Thyroid gland (tissue), 4 donors: ENCODE measurements around the gene KAT7. TPM values are rescaled to one million over a fixed set of nuclear protein-coding genes. Genes with fewer than 3 reads are reported as not detected.

ENCODE experiments used
- DNase-seq, 2 donors: peaks; one replicate each; pipeline ENCODE4 v3.0.0-alpha.2; 2019
- H3K27ac ChIP-seq, 3 donors: fragments of 200-600 bp; sonication (generic); 1 replicate in 2 of 3; 2 replicates in 1 of 3; pipeline ENCODE4 v1.5.1; 2016 to 2019; ENCODE audit warnings: mild to moderate bottlenecking in 1 of 3, moderate library complexity in 1 of 3
- H3K27me3 ChIP-seq: fragments of 200-600 bp; sonication (generic); one replicate; pipeline ENCODE4 v1.5.1; 2019
- H3K36me3 ChIP-seq, 2 donors: fragments of 200-600 bp; sonication (generic); one replicate each; pipeline ENCODE4 v1.5.1; 2016 to 2019
- H3K4me1 ChIP-seq, 2 donors: fragments of 200-600 bp; sonication (generic); one replicate each; pipeline ENCODE4 v1.5.1; 2017 to 2019
- H3K4me3 ChIP-seq, 3 donors: fragments of 200-600 bp; sonication (generic); replicated peaks in 1 of 3; 1 replicate in 2 of 3; 2 replicates in 1 of 3; pipeline ENCODE4 v1.5.1; 2016; ENCODE audit warnings: mild to moderate bottlenecking in 1 of 3
- H3K9me3 ChIP-seq: fragments of 200-600 bp; sonication (generic); one replicate; pipeline ENCODE4 v1.5.1; 2017
- POLR2A ChIP-seq, 2 donors: fragments of 450-650 bp; IDR thresholded peaks; one replicate each; pipeline ENCODE4 v1.6.1; 2017; ENCODE audit warnings: antibody characterized with exemption in 2 of 2, mild to moderate bottlenecking in 2 of 2, moderate library complexity in 1 of 2
- whole genome bisulfite sequencing, 2 donors: methylation state at CpG; one replicate each; pipeline ENCODE4 v1.1.5; 2017; 5-methylcytosine and 5-hydroxymethylcytosine counted together
- intact Hi-C: fragments of 100-400 bp; cut with DNase I; formaldehyde crosslinking; loops from one replicate; pipeline ENCODE4 v1.15.1; 2023
- total RNA-seq, 4 donors: library from RNA; depleted of rRNA; stranded (reverse); fragments of >200 nt; gene quantifications; one replicate each; pipeline ENCODE4 v1.2.3, GENCODE V29; 2016
- TF ChIP-seq, protein P1 (sequence below), 6 experiments: fragments of 200-600 bp in 3 of 6; fragments of 450-650 bp in 3 of 6; sonication (generic) in 3 of 6; IDR thresholded peaks; one replicate each; pipeline ENCODE4 v1.5.1; 2016 to 2019; ENCODE audit warnings: antibody characterized with exemption in 6 of 6, mild to moderate bottlenecking in 2 of 6, inconsistent platforms in 1 of 6, moderate library complexity in 1 of 6

Gene KAT7
- total RNA-seq, 4 donors from 2014 or later: 57.5 to 127 (median 76.1) TPM

DNA sequence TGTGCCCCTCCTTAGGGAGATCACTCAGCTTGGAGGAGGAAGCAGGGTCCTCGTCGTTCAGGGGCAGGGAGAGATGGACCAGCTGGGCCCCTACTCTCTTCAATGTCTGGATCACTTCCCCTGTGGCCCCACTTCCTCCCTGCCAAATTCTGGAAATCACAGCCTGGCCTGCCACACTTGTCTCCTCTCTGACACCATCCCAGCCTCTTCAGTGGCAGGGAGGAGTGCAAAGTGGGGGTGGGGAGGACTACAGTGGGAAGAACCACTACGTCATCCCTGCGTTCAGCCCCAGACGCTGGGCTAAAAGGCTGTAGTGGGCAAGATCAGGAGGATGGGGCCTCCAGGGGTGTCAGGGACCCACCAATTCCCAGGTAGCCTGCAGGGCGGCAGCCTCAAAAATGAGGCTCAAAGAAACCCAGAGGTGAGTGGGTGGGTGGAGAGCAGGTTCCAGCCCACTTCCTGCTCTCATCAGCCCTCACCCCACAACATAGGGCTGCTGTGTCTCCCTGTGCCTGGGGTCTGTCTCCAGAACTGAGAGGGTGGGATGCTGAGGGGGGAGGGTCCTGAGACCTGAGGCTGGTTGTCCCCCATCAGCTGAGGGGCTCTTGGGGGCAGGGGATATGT, 84.4 kb downstream of the KAT7 start:
- DNase-seq: no peak
- Histone ChIP-seq H3K27me3 (no peaks in the 10 kb centered on the region), H3K9me3 (no peaks in the 10 kb centered on the region), H3K36me3 (no peaks in the 10 kb centered on the region), H3K4me3 (no peak overlapping the region), H3K27ac (peak overlapping the region in 1 of 3 donors; percentile 73), H3K4me1 (peaks cover 63 to 66% of the 10 kb centered on the region in 2 donors)
- TF ChIP-seq, protein P1, sequence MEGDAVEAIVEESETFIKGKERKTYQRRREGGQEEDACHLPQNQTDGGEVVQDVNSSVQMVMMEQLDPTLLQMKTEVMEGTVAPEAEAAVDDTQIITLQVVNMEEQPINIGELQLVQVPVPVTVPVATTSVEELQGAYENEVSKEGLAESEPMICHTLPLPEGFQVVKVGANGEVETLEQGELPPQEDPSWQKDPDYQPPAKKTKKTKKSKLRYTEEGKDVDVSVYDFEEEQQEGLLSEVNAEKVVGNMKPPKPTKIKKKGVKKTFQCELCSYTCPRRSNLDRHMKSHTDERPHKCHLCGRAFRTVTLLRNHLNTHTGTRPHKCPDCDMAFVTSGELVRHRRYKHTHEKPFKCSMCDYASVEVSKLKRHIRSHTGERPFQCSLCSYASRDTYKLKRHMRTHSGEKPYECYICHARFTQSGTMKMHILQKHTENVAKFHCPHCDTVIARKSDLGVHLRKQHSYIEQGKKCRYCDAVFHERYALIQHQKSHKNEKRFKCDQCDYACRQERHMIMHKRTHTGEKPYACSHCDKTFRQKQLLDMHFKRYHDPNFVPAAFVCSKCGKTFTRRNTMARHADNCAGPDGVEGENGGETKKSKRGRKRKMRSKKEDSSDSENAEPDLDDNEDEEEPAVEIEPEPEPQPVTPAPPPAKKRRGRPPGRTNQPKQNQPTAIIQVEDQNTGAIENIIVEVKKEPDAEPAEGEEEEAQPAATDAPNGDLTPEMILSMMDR (IDR thresholded peaks at IDR 0.05): no peak
- TF ChIP-seq POLR2A (IDR thresholded peaks at IDR 0.05): no peak
- intact Hi-C loops: no loop called here
- 70 to 76% methylated on average over 6 of the region's 6 CpGs for WGBS, 2 donors

DNA sequence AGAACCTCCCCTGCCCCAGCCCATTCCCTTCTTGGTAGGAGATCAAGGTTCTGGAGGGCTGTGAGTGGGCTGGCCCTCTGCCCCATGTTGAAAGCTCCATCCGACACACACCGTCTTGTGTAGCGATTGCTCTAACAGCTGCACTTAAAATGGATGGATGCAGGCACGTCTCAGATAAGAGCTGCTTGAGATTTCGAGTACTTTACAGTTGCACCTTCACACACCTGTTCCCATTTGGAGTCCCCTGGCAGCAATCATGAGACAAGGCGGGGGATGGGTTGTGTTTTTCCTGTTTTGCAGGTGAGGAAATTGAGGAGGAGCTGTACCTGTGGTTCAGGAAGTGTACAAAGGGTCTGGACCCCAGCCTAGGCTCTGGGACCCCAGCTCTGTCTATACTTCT, 85.0 kb downstream of the KAT7 start:
- peak overlapping the region; percentile 45 to 73 (median 59) for H3K27ac ChIP-seq
- no peaks in the 10 kb centered on the region for H3K9me3 ChIP-seq
- TF ChIP-seq POLR2A (IDR thresholded peaks at IDR 0.05): peak in 1 of 2 donors; percentile 12
- TF ChIP-seq, protein P1 (IDR thresholded peaks at IDR 0.05): no peak
- H3K36me3 ChIP-seq: no peaks in the 10 kb centered on the region
- WGBS, 2 donors: 22 to 42% methylated on average over 6 of the region's 6 CpGs
- intact Hi-C loops: no loop called here
- H3K27me3 ChIP-seq: no peaks in the 10 kb centered on the region
- H3K4me1 ChIP-seq: peaks cover 63 to 66% of the 10 kb centered on the region in 2 donors
- DNase-seq: peak; percentile 93 to 94
- H3K4me3 ChIP-seq: no peak overlapping the region

DNA sequence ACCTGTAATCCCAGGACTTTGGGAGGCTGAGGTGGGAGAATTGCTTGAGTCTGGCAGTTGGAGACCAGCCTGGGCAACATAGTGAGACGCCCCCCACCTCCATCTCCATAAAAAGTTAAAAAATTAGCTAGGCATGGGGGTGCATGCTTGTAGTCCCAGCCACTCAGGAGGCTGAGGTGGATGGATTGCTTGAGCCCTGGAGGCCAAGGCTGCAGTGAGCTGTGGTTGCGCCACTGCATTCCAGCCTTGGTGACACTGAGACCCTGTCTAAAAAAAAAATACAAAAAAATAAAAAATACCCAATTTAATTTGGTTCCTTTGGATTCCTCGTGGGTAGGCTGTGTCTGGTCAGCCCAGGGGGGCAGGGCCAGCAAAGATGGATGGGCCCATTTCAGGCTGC, 85.4 kb downstream of the KAT7 start:
- intact Hi-C loops: no loop called here
- Histone ChIP-seq H3K27me3 (no peaks in the 10 kb centered on the region), H3K27ac (peak overlapping the region; percentile 45 to 73 (median 59)), H3K9me3 (no peaks in the 10 kb centered on the region), H3K4me3 (no peak overlapping the region), H3K36me3 (no peaks in the 10 kb centered on the region), H3K4me1 (peaks cover 63 to 66% of the 10 kb centered on the region in 2 donors)
- TF ChIP-seq, protein P1 (IDR thresholded peaks at IDR 0.05): no peak
- no peak for TF ChIP-seq POLR2A (IDR thresholded peaks at IDR 0.05)
- 64 to 65% methylated on average over 3 of the region's 3 CpGs for WGBS, 2 donors
- DNase-seq: peak in 1 of 2 donors; percentile 27

DNA sequence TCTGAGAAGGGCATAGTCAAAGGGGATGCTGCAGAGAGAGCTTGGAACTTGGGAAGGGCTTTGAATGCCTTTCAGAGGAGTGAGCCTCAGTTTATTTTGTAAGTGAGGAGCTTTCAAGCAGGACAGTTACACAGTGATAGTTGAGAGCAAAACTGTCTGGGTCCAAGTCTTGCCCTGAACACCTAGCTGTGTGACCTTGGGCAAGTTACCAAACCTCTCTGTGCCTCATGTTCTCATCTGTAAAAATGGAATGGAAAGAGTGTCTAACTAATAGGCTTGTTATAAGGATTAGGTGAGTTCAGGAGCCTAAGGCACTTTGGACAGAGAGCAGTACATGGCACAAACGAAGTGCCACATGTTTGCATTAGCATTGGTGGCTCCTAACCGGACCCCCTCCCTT, 86.4 kb downstream of the KAT7 start:
- no peak for TF ChIP-seq POLR2A (IDR thresholded peaks at IDR 0.05)
- TF ChIP-seq, protein P1 (IDR thresholded peaks at IDR 0.05): no peak
- WGBS, 2 donors: 63 to 68% methylated on average over 2 of the region's 2 CpGs
- H3K27me3 ChIP-seq: no peaks in the 10 kb centered on the region

DNA sequence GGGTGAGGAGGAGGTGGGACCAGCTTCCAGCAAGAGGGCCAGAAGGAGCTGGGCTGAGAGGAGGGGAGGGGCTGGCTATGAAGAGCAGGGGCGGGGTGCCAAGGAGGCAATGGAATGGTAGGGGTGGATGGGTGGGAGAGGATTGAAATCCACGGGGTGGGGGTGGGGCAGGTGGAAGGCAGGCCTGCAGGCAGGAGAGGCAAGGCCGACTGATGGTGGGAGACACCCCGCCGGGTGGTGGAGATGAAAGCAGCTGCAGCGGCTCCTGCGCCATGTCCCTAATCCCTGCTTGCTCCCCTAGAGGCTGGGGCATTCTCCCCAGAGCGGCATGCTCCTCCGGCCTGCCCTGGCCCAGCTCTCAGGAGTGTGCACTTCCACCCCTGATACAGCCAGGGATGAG, 87.2 kb downstream of the KAT7 start:
- Histone ChIP-seq H3K27ac (peak overlapping the region; percentile 43 to 73 (median 45)), H3K27me3 (no peaks in the 10 kb centered on the region), H3K4me3 (no peak overlapping the region), H3K4me1 (peaks cover 62 to 70% of the 10 kb centered on the region in 2 donors), H3K9me3 (no peaks in the 10 kb centered on the region), H3K36me3 (no peaks in the 10 kb centered on the region)
- DNase-seq: peak; percentile 56 to 67
- WGBS, 2 donors: 60 to 65% methylated on average over 9 of the region's 9 CpGs
- TF ChIP-seq POLR2A (IDR thresholded peaks at IDR 0.05): no peak
- TF ChIP-seq, protein P1 (IDR thresholded peaks at IDR 0.05): no peak
- intact Hi-C loops: no loop called here

More for the DNA sequence above, 86.4 kb downstream of the KAT7 start:
- Histone ChIP-seq H3K27ac (peak overlapping the region in 2 of 3 donors; percentile 45 to 73), H3K4me3 (no peak overlapping the region), H3K4me1 (peaks cover 63 to 66% of the 10 kb centered on the region in 2 donors), H3K36me3 (no peaks in the 10 kb centered on the region), H3K9me3 (no peaks in the 10 kb centered on the region)
- intact Hi-C loops: no loop called here
- no peak for DNase-seq
